NOMO-1 treated with dmso at 0.1 percent for 144 hours (cell line): ENCODE data around the gene SMIM27.
"Not testable (repeated sequence)": the region's sequence is repeated elsewhere in the genome, so short reads cannot be mapped to it uniquely, and the experiment has no call there.

ENCODE experiments used
- DNase-seq: peaks from one replicate; lab custom pipeline; 2025; ENCODE audit not compliant: unreplicated experiment; lab: John Stamatoyannopoulos, UW

SMIM27 gene

DNA sequence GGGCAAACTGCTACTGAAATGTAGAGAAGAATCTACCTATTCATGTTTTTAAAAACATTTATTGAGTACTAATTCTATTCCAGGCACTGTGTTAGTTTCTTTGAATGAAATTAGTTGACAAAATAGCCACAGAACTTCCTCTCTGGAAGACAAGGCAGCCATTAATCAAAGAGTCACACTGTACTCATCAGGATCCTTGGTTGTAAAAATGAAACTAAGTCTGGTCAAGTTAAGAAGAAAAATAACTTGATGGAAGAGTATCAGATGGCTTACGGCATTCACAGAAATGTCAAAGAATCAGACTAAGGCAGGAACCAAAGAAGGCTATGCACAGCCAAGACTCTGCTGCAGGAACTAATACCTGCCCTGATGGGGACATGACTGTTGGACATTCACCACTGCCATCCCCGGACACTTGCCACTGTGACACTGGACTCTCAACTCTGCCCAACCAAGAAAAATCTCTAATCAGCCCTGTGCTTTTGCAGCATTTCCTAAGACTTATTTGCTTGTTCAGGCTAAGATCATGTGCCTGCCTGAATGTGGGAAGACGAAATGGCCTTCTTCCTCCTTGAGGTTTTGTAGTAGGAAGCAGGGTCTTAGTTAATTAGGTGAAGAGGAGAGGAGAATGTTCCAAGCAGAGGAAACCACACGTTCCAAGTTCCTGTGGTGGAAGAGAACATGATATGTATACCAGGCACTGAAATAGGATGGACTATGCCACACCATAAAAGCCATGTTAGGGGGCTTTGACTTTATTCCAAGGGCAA lies 44.2 kb downstream of the SMIM27 start:
- no peak for DNase-seq

DNA sequence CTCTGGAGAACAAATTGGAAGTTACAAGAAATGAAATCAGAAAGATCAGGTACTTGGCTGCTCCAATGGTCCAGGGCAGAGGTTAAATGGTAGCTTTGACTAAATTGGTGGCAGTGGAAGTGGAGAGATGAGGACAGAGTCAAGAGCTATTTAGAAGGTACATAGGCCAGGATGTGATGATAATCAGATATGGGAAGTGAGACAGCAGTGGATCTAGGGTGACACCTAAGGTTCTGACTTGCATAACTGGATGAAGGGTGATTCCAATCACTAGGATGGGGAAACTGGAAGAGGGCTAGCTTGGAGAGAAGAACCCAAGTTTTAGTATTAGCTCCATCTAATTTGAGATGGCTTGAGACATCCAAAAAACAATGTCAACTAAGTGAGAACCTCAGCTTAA lies 44.8 kb downstream of the SMIM27 start:
- no peak for DNase-seq

DNA sequence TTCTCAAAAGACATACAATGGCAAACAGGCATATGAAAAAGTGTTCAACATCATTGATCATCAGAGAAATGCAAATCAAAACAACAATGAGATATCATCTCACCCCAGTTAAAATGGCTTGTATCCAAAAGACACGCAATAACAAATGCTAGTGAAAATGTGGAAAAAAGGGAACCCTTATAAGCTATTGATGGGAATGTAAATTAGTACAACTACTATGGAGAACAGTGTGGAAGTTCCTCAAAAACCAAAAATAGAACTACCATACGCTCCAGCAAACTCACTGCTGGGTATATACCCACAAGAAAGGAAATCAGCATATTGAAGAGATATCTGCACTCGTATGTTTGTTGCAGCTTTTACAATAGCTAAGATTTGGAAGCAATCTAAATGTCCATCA lies 46.9 kb downstream of the SMIM27 start:
- not testable (repeated sequence) for DNase-seq
